Posterior cingulate gyrus (tissue), 11 donors: ENCODE data around the gene GNG7.
"Not testable (repeated sequence)": the region's sequence is repeated elsewhere in the genome, so short reads cannot be mapped to it uniquely, and the experiment has no call there.

Experiments
- DNase-seq, 10 donors: peaks; one replicate each; pipeline versions ENCODE4 v3.0.0 to v3.0.0-alpha.2; 2020 to 2021; ENCODE audit warnings: mixed read lengths in 3 of 10
- intact Hi-C: fragments of 100-400 bp; cut with DNase I; formaldehyde crosslinking; loops from one replicate; pipeline ENCODE4 v1.15.1; 2023

Gene GNG7

DNA sequence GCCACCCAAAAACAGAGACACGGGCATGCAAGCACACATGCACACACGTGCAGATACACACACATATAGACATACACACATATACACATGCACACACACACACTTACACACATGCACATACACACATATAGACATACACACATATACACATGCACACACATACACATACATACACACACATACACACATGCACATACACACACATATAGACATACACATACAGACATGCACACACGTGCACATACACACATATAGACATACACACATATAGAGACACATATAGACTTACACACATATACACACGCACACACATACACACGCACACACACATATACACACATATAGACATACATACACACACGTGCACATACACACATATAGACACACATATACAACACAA, 134.5 kb downstream of the GNG7 start:
- DNase-seq, result no peak
- intact Hi-C loops, result no loop called here

DNA sequence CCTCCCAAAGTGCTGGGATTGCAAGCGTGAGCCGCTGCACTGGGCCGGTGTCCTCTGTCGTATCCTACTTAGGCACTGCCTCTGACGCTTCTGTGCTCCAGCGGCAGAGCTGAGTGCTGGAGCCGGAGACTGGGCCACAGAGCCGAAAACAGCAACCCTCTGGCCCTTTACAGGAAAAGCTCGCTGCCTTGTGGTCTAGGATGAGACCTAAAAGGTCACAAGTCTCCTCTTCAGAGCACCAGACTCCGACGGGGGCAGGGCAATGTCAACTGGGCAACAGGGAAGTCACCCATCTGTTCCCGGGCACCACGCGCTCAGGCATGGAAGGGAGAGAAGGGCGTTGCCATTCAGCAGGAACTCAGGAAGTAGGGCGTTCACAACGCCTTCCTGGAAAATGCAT, 134.9 kb downstream of the GNG7 start:
- intact Hi-C loops, result no loop called here
- peak in 5 of 10 donors; percentile 20 to 89 (median 69) for DNase-seq

DNA sequence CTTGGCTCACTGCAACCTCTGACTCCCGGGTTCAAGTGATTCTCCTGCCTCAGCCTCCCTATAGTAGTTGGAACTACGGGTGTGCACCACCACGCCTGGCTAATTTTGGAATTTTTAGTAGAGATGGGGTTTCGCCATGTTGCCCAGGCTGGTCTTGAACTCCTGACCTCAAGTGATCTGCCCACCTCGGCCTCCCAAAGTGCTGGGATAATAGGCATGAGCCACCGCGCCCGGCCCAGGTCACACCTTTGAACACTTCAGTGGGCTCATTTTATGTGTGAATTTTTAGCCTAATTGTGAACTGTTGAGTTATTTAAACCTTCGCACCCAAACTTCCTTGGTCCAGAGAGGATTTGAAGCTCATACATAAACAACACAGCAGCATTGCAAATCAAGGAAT, 138.9 kb downstream of the GNG7 start:
- peak in 3 of 10 donors; percentile 4 to 72 (median 44) for DNase-seq
- intact Hi-C loops, result not testable (repeated sequence)

DNA sequence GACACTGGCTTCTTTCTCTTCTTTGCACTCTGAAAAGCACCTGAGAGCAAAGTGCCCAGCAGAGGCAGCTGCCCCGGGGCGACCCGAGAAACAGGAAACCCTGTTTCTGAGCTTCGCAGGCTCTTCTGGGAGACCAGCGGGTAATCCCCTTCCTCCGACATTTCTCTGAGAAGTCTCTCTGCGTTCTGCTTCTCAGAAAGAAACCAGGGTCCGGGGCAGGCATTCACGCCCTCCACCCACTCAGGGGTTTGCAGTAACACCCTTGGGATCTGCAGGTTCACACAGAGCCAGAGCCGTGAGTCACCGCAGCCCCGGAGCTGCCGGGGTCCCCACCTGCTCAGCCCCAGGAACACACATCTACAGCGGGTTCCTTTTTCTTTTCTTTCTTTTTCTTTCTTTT, 140.6 kb downstream of the GNG7 start:
- peak in 3 of 10 donors; percentile 37 to 49 (median 40) for DNase-seq
- intact Hi-C loops, result no loop called here

DNA sequence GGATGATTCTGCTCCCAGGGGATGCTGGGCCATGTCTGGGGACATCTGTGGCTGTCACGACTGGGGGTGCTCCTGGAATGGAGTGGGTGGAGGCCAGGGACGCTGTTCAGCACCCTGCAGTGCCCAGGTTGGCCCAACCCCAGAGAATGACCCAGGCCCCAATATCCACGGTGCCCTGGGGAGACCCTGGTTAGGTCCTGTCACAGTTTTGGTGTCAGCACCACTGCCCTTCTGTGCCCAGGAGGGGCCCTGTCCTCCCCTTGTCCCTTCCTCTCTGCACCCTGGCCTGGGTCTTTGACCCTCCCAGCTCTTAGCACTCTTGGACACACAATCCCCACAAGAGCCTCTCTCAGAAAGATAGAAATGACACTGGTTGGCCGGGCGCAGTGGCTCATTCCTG, 141.3 kb downstream of the GNG7 start:
- intact Hi-C loops, result no loop called here
- peak in 3 of 10 donors; percentile 11 to 63 (median 61) for DNase-seq

DNA sequence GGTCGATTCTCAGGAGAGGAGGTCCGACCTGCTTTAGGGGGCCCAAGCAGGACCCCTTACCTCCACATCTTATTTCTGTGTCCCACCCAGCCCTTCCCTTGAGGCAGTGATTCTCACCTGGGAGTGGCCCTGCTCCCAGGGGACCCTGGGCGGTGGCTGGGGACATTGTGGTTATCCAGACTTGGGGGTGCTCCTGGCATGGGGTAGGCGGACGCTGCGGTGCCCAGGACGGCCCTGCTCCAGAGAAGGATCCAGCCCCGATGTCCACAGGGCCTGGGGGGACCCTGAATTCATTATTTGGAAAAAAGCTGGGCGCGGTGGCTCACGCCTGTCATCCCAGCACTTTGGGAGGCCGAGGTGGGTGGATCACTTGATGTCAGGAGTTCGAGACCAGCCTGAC, 142.1 kb downstream of the GNG7 start:
- intact Hi-C loops, result no loop called here
- DNase-seq, result peak in 4 of 10 donors; percentile 8 to 59 (median 34)

DNA sequence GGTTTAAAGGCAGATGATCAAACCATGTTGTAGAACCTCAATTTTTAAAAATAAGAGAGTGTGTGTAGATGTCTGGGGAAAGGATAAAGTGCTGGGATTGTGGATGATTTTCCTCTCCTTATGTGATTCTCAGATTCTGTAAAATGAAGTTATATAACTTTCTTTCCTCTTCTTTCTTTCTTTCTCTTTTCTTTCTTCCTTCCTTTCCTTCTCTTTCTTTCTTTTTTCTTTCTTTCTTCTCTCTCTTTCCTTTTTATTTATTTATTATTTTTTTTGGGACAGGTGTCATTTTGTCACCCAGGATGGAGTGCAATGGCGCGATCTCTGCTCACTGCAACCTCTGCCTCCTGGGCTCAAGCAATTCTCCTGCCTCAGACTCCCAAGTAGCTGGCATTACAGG, 144.0 kb downstream of the GNG7 start:
- intact Hi-C loops, result no loop called here
- peak in 2 of 10 donors; percentile 9 to 19 for DNase-seq

DNA sequence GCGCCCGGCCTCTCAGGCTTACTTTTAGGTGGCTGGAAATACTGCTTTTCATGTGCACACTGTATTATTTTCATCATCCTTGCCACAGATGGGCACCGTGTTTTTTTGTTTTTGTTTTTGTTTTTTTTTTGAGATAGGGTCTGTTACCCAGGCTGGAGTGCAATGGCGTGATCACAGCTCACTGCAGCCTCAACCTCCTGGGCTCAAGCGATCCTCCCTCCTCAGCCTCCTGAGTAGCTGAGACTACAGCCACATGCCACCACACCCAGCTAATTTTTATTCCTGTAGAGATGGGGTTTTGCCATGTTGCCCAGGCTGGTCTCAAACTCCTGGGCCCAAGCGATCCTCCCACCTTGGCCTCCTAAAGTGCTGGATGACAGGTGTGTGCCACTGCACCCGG, 144.4 kb downstream of the GNG7 start:
- DNase-seq, result peak in 4 of 10 donors; percentile 4 to 34 (median 22)
- intact Hi-C loops, result not testable (repeated sequence)

DNA sequence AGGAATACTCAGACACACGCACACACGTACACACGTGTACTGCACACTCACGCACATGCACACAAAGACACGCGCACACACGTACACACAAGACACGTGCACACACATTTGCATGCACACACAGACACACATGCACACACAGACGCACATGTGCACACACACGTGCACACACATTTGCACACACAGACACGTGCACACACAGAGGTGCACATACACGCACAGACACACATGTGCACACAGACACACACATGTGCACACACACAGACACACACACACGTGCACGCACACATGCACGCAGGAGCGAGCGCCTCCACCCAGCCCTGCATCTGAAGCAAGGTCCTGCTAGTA, 145.4 kb downstream of the GNG7 start:
- peak in 2 of 10 donors; percentile 5 to 44 for DNase-seq
- intact Hi-C loops, result no loop called here

DNA sequence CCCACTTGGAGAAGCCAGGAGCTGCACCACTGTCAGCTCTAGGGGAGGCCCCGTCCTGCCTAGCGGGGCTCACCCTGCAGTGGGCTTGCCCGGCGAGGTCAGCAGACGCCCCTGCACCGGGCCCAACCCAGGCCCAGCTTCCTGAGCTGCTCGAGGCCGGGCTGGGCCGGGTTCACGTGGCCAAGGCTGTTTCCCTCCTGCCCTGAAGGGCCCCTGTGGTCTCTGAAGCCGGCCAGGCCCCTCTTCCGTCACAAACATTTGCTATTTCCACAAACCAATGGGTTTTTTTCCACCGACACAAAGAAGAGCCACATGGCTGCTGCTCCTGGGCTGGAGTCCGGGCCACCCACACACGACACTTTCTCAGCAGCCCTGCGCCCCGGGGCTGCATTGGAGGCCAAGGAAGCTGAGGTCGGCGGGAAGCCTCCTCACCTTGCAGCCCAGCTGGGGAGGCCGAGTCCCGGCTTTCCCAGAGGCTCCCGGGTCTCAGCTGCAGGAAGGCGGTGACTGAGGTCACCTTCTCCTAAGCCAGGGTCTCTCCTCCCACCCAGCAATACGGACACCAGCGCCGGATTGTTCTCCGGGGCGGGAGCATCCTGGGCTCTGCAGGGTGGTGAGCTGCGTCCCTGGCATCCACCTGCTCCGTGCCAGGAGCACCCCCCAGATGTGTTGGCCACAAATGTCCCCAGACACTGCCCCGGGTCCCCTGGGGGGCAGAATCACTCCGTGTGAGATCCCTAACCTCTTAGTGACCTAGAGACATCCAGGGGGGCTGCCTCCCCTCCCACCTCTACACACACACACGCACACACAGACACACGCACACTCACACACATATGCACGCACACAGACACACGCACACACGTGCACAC, 146.0 kb downstream of the GNG7 start:
- DNase-seq, result peak in 4 of 10 donors; percentile 27 to 76 (median 71)
- intact Hi-C loops, result no loop called here

DNA sequence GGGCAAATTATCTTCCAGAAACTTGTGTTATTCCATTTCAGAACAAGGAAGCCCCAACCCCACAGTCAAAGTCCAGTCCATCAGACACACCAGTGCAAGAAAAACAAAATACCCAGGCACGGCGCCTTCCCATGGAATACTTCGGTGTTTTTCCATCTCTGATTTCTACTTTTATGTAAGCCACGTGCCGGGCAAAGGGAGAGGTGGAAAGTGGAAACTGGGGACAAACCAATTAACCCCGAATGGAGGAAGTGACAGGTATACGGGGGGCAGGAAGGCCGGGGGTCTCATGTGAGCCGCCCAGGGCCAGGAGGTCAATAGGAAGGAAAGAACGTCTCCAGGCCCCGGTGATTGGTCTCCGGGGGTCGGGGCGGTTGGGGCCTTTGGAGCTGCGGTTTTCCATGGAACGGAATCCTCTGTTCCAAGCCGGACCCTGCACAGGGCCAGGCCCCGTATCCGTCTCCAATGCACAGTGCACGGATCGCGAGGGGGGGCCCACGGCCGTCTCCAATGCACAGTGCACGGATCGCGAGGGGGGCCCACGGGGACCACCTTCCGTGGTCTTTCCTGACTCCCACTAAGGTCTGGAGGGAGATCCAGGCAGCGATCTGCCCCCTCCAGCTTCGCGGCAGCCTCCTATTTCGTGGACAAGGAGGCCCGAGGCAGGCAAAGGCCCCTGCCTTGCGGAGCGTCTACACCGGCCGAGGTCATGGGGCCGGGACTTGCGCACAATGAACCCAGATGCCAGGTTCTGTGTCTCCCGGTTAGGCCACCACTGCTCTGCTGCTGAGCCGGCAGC, 146.9 kb downstream of the GNG7 start:
- intact Hi-C loops, result no loop called here

DNA sequence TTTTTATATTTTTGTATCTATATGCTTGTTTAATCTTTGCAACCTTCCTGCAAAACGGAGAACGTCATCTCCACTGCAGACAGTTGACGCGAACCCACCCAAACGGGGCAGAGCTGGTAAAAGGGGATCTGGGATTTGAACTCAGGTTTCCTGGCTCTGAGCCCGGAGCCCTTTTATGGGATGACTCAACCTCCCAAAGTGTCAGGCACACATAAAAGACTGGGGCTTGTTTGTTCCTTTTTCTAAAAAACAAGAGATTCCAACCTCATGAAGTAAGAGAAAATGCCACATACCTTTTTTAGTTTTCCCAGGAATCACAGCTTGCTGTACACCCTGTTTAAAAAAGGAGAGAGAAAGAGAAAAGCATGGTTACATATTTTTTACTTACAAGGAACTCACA, 147.6 kb downstream of the GNG7 start:
- intact Hi-C loops, result no loop called here
- peak in 4 of 10 donors; percentile 9 to 64 (median 30) for DNase-seq

More for the DNA sequence above, 146.9 kb downstream of the GNG7 start:
- peak in 3 of 10 donors; percentile 58 to 78 (median 67) for DNase-seq

DNA sequence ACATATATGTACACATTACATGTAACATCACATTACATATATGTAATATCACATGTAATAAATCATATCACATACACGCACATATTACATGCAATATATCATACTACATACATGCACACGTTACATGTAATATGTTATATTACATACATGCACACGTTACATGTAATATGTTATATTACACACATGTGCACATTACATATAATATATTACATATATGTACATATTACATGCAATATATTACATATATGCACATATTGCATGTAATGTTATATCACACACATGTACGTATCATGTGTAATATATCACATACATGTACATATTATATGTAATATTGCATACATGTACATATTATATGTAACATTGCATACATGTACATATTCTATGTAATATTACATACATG, 149.0 kb downstream of the GNG7 start:
- intact Hi-C loops, result no loop called here
- no peak for DNase-seq

DNA sequence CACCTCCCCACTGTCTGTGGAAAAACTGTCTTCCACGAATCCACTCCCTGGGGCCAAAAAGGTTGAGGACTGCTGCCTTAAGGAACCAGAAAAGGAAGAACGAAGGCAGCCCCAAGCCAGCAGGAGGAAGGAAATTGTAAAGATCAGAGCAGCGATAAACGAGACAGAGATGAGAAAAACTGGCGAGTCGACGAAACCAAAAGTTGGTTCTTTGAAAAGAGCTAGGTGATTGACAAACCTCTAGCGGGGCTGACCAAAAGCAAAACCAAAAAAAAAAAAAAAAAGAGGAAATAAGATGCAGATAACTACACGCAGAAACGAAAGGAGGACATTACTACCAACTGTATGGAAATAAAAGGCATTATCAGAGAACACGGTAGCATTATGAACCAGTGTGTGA, 149.6 kb downstream of the GNG7 start:
- DNase-seq, result peak in 3 of 10 donors; percentile 3 to 24 (median 18)
- intact Hi-C loops, result no loop called here

DNA sequence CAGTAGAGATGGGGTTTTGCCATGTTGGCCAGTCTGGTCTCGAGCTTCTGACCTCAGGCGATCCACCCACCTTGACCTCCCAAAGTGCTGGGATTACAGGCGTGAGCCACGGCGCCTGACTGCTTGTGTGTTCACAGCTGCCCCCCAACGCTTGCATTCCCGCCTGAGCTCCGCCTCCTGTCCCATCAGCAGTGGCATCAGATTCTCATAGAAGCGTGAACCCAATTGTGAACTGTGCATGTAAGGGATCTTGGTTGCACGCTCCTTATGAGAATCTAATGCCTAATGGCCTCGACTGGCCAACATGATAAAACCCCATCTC, 150.7 kb downstream of the GNG7 start:
- intact Hi-C loops, result no loop called here
- peak in 4 of 10 donors; percentile 7 to 55 (median 31) for DNase-seq

DNA sequence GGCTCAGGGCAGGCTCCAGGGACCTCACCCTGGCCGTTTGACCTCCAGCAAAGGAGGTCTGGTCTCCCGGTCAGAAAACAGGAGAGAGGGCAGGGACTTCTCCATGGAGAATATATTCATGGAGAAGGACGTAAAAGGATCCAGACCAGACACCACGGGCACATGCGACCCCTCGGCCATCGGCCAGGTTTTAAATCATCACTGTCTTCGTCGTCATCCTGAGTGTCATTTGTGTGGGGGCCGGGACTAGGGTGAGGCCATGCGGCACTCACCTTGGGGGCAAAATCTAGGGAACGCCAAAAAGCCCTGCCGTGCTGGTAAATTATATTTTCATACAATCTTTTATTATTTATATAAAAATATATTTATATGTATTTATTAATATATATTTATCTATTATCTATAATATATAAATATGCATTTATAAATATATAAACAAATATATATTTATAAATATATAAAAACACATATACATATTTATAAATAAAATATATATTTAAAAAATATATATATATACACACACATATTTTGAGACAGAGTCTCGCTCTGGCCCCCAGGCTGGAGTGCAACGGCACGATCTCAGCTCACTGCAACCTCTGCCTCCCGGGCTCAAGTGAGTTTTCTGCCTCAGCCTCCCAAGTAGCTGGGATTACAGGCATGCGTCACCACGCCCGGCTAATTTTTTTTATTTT, 151.2 kb downstream of the GNG7 start:
- peak in 4 of 10 donors; percentile 21 to 70 (median 52) for DNase-seq
- intact Hi-C loops, result no loop called here

DNA sequence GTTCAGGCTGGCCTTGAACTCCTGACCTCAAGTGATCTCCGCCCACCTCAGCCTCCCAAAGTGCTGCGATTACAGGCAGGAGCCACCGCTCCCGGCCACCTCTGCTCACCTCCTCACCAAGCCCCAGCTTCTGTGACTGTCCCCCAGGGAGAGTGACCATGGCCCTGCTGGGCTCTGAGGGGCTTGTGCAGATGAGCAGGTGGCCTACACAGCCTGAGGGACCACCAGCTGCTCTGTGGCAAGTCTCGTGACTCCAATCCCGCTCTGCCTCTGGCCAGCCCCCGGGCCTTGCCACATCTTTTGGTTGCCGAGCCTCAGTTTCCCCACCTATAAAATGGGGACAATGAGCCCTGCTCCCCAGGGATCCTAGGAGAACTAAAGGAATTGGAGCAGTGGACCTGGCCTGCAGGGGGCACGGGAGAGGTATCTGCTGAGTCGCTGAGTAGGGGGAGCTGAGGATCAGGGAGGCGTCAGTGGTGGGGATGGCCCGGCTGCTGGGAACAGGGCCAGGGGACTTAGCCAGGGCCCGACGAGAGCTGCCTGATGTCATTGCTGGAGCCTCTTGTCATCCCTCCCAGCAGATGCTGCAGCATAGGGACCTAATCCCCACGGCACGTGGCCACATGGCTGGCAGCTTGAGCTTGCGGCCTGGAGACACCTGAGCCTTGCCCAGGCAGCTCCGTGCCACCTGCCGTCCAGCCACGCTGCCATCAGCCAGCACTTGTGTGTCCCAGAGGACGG, 151.9 kb downstream of the GNG7 start:
- peak in 7 of 10 donors; percentile 32 to 92 (median 69) for DNase-seq
- intact Hi-C loops, result no loop called here

DNA sequence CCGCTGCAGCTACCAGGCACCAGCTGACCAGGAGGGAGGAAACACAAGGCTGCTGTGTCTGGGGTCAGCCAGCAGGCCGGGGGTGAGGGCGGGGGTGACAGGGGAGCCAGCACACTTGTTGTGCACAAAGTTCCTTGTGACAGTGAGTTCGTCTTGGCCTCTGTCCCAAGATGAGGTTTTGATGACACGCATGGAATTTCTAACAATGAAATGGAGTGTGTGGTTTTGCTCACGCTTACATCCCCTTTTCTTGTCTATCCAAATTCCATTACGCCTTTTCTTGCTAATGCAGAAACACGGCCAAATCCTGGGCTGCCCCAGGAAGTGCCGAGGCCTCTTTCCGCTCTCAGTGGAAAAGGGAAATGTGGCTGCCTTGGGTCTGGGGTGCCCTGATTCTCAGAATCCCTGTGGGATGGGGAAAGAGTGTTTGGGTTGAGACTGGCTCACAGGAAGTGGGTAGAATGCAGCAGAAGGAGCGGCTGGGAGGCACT, 152.7 kb downstream of the GNG7 start:
- peak; percentile 47 to 96 (median 74) for DNase-seq
- intact Hi-C loops, result no loop called here

DNA sequence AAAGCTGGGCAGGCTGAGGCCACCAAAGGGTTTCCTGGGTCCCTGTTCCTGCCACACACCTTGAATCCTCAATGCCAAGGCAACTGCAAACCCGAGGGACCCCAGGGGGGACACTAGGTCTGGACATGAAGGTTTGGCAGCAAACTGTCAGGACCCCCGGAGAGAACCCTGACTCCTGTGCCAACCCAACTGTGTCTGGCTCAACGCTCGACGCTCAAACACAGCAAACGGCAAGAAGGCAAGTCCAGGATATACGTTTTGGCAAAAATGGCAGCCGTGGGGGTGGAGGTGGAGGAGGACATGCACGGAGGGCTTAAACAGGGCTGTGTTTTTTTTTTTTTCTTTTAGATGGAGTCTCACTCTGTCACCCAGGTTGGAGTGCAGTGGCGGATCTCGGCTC, 153.5 kb downstream of the GNG7 start:
- DNase-seq, result peak in 3 of 10 donors; percentile 20 to 65 (median 58)
- intact Hi-C loops, result no loop called here

DNA sequence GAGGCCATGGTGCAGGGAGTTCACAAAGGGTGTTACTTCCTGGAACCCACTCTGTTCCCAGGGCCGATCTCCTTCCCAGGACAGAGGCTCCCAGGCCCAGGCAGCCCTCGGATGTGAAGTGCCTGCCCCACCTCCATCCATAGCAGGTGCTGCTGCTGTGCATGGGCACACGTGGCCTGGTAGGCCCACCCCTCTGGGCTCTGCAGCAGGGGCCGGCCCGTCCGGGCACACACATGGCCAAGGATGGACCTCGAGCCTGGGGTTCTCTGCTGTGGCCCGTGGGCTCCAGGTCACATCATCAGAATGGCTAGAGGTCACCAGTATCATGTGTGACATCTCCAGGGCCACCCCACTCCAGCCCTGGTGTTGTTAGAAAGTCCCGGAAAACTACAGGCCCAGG, 154.8 kb downstream of the GNG7 start:
- peak in 3 of 10 donors; percentile 63 to 80 (median 77) for DNase-seq
- intact Hi-C loops, result no loop called here
